RPMI8226 (cell line): ENCODE measurements around the gene DNAJA4.

Experiments
- DNase-seq: peaks from one replicate; pipeline ENCODE4 v3.0.0-alpha.2; 2015

The DNAJA4 gene

DNA sequence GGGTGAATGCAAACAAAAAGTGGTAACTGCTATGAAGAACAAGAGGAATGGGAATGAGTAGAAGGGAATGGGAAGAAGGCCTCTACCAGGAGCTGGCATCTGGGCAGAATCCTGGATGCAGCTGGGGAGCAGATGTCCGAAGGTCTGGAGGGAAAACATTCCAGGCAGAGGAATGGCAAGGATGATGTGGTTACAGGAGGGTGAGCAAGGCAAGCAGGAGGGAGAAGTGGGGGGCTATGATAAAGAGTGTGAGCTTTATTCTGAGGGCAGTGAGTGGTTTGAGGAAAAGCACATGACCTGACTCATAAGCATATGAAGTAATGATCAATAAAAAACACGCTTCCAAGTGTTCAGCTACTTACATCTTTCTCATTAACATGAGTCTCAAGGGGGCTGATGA is 18.0 kb downstream of the DNAJA4 start:
- no peak for DNase-seq

DNA sequence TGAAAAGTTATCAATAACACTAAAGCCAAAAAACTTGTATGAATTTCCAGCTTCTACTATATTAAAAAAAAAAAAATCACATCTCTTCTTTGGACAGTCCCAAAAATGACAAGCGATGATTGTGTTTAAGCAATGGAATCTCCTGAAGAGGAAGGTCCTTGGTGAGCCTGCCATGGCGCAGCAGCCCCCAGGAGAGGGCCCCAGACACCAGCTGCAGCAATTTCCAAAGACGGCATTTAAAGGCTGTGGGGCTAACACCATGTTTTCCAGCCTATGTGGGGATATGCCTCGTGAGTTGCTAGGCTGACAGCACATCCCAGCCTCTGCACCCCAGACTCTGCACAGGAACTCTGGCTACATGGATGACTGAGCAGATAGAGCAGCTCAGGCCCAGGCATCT is 20.4 kb downstream of the DNAJA4 start:
- no peak for DNase-seq

DNA sequence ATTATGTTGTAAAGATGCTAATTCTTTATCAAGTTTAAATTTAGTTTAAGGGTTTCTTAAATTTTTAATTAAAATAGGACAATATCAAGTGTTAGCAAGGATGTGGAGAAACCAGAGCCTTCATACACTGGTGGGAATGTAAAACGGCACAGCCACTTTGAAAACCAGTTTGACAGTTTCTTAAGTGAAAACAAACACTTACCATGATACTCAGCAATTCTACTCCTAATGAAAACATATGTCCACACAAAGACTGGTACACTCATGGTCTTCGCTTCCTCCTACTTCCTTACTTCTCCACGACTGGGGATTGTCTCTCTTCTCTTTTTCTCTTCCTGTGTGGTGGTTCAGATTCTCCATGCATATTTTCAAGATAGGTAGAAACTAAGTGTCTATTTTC is 25.9 kb downstream of the DNAJA4 start:
- no peak for DNase-seq

DNA sequence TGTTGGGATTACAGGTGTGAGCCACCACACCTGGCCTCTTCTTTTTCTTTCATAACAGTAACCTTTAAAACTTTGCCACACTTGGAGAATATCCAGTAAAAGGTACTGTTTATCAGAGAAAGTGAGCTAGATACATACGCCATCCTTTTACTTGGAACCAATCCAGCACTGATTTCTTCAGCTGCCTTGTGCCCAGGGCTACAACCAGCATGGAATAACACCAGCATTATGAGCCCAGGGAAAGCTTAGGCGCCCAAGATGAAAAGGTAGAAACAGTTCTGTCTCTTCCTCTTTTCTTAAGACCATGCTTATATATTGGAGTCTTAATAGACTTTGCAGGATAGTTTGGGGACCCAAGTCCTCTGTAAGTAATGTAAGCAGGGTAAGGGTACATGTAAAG is 26.7 kb downstream of the DNAJA4 start:
- DNase-seq = no peak

DNA sequence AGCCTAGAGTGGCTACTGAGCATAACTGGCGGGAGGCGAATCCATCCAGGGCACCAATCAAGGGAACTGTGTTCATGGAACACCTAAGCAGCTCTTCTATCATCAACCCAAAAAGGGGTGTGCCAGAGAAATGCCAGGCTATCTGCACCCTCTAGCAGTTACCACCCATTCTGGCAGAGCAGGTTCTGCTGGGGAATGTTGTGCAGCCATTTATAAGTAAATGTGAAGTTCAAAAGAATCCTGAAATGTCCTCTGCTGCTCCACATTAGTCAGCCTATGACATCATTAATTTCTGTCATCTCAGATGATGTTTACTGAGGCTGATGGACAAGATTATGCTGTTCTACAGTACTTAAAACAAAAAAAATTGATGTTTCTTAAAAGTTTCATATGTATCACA is 27.3 kb downstream of the DNAJA4 start:
- DNase-seq = no peak

DNA sequence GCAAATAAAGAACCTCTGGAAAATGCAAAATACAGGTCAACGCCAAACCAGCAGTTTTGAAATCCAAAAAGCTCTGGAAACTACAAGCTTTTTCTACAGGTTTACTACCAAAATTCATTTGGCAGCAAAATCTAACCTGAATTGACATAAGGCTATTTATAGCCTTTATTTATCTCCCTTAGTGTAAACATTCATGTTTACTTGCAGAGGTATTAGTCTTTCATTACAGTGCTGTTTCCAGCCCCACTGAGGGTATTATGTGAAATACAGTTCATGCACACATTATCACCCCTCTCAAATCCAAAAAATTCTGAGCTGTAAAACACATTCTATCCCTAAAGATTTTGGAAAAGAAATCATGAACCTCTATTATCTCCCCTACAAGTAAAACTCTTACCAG is 27.9 kb downstream of the DNAJA4 start:
- no peak for DNase-seq

DNA sequence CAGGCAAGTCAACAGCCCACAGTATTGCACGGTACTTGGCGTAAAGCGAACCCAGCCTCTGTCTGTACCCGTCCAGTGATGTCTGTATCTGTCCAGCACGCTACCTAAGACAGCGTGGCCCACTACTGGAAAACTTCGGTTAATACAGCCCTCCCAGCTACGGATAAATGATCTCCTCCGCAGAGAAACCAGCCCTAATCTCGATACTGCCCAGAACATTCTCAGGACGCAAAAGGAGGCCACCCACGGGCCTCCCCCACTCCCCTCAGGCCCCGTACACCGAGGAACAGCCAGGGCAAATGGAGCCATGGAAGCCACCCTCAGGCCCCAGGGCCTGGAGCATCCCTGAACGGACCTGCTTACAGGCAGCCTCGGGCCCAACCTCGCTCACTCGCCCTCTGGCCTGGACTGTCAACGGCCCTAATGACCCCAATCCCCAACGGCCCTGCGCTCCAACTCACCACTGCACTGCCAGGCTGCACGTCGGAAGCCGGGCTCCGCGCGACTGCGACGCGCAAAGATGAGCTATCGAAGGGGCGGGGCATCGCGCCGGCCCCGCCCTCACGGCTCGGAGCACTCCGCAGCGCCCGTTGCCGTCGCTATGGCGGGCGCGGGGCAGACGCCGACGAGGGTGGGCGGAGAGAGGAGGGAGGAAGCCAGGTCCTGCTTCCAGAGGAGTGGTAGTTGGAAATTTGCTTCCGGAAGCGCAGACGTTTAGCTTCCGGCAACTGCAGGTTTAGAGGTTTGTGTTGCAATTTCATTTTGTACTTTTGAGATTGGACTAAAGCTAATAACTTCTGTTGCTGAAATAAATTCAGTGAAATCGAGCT is 35.0 kb downstream of the DNAJA4 start, which contains the start of gene SKIC8:
Gene SKIC8 (minus strand): TSS at position 509 of the 830 bp plus-strand sequence. CDS start 3,923 bp downstream, outside the sequence.
- peak; percentile 96 for DNase-seq

DNA sequence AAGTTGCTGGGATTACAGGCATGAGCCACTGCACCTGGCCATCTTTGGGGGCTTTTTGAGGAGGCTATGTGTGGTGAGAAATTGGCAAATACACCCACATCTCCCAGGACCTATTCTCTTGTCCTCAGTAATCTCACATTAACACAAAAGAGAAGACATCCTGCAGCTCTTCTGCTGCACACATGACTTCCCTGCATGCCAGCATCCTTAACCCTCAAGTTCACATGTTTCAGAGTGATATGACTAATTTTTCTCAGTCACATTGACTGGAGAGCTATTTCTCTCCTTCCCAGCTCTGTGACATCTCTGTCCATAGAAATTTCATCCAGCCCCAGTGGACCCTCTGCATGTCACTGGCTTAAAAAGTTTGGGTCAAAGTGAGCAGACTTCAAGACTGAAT is 37.0 kb downstream of the DNAJA4 start:
- no peak for DNase-seq

DNA sequence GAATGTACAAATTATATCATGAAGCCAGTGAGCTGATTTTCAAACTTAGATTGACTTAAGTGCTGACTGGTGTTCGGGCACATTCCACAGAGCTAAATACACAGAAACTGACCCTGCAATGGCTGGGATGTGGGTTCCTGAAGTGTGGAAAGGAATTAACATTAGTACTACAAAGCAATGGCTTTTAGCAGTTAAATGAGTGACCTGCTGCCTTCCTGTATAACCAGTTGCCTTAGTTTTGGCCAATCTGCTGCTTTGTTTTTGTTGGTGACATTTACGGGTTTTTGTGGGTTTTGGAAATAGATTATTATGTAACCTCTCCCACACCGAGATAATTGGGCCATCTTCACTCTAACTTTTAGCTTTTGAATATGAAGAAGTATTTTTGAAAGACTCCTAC is 37.5 kb downstream of the DNAJA4 start:
- no peak for DNase-seq

DNA sequence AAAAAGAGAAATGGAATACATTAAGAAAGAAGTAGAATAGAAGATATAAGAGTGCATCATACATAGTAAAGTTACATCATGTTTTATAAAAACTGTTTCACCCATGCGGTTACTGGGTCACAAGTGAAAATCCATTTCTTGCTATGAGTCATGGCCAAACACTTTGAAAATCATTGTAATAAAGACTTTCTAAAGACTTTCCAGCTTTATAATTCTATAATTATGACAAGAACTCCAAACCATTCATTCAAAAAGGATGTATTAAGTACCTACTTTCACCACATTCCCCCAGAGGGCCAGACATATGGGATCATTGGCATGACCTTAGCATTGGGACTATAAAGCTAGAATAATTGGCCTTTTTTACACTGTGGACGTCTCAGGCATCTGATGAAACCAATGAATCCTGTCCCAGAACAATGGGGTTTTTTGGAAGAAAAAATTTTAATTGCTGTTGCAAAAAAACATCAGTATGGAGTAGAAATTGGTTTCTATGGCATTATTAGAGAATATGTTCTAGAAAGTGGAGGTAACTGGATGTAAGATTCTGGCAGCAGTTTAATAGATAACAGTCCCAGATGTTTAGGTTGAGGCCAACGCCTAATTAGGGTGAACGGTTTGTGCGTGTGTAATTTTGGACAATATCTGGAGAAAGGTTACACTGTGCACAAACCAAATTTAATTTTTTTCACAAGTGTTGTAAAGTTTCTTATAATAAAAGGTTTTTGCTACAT is 38.4 kb downstream of the DNAJA4 start:
- DNase-seq = no peak

DNA sequence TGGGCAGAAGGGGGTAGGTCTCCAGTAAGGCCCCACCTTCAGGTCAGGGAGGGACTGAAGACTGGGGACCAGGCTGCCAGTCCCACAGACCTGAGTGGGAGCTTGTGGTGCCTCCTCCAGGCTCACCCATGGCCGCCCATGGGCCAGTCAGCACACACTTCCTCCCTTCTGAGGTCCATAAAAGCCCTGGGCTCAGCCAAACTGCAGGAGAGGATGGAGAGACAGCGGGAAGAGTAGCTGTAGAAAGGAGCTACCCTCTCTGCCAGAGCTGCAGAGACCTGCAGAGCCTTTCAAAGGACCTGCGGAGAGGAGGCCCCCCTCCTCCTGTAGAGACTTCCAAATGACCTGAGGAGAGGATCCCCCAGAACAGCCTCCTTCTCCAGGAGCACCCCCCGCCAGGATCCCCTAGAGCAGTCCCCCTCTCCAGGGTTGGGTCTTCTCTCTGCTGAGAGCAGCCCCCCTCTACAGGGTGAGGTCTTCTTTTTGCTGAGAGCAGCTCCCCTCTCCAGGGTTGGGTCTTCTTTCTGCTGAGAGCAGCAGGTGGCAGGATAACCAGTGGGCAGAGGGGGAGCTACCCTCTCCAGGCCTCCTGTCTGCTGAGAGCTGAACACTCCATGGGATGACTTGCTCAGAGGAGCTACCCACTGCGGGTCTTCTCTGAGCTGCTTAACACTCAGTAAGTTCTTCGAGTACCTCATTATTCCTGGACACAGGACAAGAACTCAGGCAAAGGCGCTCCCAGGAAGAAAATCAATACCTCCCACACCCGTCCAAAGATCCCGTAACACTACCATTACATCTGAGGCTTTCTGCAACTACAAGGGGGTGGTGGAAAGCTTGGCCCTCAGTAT is 40.1 kb downstream of the DNAJA4 start:
- no peak for DNase-seq

DNA sequence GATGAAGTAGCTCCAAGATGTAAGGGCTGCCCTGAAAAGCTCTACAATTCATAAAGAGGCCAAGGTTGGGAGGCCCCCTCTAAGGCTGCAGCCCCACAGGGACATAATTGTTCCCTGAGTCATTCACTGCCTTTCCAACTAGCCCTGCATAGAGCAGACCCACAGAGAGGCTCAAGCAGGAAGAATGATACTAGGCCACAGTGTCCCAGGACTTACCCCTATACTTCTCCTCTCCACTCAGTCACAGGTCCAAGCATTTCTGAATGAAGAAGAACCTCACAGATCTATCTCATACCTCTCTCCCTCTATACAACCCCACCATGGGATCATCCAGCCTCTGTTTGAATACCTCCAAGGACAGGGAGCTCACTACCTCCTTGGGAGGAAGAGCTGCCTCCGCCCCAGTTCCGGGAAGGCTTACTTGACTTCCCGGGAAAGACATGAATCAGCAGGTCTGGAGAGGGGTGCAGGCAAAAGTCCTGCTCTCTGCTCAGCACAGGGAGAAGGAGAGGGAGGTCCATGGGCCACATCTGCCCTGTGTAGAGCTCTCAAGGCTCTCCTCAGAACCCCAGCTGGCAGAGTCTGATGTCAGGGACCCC is 41.9 kb downstream of the DNAJA4 start:
- DNase-seq = no peak

DNA sequence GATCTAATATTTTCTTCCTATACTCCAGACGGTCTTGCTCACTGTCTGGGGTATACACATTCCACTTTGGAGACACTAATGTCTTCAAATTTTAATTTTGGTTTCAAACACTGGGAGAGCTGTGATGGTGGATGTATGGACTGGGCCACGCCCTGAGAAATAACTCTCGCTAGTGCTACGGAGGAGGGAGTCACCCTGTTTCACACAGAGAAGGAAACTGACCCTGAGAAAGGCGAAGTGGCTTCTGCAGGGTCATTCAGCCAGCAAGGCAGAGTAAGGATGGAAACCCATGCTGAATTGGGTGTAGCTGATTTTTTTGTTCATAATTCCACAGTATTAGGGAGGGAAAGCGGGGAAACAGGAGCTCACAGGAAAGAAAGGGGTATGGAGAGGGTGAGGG is 43.6 kb downstream of the DNAJA4 start:
- DNase-seq = no peak

DNA sequence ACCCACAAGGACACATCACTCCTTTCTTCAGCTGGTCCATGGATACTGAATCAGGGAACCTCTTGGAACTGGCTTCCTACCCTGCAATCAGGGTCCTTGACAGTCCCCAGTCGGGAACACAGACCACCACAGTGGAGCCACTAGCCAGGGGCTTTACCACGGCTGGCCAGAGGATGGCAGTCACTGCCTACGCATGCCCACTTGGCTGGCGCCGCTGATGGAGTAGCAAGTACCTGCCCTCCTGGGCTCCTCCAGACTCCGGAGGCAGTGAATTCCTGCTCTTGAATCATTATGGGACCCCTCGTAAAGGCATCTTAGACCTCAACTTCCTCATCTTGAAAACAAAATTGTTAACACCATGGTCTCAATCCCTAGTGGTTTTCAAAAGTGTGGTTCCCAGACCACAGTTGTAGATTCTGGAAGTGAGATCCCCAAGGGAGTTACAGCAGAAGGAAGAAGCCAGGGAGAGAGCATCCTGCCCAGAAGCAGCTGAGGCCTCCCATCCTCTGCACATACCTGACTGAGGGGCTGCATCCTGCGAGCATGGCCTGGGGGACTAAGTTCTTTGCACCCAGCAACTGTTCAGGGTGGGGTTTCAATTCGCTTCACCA is 44.2 kb downstream of the DNAJA4 start:
- DNase-seq = peak; percentile 65

DNA sequence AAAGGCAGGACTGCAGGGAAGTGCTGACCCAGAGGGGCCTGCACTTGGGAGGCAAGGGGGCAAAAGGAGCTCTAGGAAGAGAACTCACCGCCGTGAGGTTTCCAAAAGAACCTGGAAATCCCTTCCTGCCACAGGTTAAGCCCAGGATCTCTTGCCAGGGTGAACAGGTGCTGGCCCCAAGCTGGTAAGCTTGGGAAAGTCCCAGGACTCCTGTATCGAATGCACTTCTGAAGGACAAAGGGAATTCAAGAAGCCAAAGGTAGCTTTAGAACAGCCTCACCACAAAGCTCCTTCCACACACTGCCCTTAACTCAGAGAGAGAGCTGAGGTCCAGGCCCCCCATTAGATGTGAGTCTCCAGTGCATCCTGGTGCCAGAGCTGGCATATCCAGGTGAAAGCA is 46.9 kb downstream of the DNAJA4 start:
- no peak for DNase-seq

DNA sequence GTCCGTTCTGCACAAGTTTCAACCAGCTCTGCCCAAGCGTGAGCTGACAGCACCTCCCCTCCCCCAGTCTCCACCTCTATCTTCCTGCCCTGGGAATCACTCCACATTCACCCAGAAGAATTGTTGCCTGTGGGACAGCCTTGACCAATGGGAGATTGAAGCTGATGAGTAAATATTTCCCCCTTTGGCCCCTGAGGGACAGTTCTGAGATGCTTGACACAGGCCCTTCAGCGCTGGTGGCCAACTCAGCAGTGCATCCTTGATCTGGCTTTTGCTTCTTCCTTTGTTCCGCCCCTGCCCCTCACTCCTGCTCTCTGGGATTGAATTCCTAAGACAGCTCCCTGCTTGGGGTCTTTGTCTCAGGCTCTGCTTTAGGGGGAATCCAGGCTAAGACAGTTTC is 48.2 kb downstream of the DNAJA4 start:
- no peak for DNase-seq

DNA sequence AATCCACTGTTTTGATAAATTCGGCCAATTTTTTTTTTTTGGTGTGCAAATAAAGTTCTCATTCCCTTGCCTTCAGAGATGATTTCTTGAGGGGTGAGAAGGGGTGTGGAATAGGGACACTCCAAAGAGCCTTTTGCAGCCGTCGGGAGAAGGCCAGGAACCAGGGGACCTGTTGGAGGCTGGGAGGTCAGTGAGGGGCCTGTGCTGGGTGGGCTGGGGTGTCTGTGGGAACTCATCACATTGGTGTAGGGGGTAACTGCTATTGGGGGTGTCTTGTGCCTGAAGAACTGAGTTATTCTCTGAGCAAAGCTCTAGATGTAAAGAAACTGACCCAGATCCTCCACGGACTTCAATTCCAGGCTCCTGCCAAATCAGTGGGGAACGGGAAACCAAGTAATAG is 48.6 kb downstream of the DNAJA4 start:
- DNase-seq = no peak

DNA sequence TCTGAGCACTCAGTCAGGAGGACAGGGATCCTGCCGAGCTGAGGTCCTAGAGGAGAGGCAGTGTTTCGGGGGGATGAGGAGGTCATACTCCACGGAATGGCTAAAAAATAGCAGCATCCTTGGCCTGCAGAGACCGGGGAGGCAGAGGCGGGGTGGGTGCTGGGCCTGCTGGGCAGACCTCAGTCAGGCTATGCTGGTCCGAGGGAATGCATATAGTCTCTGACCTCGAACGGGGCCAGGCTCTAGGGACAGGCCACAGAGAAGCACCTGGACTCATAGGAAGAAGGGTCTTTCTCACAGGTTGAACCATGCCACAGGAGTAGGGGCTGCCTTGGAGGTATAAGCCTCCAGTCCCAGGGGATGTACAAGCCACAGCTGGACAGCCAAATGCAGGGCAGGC is 49.0 kb downstream of the DNAJA4 start:
- DNase-seq = no peak

DNA sequence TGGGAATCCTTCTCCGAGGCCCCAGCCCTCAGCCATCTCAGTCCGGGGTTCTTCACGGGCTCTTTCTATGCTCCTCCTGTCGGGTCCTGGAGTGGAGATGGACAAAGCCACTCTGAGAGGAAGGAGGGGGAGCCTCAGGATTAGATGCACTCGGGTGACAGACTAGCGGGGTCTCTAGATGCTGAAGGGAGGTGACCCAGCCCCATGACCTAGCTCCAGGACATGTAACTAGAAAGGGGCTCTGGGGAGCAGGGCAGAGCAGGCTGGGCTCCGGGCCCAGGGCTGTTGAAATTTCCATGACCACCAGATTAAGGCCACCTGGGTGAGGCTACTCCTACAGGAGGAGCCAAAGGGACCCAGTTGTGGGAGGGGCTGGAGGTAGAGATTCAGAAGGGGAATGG is 49.8 kb downstream of the DNAJA4 start:
- no peak for DNase-seq

DNA sequence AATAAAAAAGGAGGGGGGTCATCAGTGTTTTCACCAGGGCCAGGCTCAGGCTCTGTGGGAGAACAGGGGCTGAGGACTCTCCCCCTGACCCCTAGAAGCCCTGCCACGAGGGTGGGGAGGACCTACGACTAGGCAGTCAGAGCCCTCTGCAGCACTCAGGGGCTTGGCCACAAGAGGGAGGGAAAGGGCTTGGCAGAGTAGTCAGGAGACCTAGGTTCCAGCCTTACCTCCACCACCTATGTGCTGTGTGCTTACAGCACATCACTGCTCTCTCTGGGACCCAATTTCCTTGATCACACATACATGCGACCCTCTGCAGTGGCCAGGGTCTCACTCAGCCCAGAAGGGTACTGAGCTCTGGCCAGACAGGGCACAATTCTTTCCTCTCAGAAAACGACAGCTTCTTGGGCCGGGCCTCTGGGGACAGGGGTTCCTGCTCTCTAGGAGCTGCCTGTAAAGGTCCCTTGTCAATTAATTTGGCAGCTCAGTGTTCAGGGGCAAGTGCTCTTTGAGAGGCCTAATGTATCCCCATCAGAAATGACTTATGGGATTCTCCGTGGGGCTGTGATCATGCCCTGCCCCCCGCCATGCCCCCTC is 51.4 kb downstream of the DNAJA4 start:
- peak; percentile 35 for DNase-seq

DNA sequence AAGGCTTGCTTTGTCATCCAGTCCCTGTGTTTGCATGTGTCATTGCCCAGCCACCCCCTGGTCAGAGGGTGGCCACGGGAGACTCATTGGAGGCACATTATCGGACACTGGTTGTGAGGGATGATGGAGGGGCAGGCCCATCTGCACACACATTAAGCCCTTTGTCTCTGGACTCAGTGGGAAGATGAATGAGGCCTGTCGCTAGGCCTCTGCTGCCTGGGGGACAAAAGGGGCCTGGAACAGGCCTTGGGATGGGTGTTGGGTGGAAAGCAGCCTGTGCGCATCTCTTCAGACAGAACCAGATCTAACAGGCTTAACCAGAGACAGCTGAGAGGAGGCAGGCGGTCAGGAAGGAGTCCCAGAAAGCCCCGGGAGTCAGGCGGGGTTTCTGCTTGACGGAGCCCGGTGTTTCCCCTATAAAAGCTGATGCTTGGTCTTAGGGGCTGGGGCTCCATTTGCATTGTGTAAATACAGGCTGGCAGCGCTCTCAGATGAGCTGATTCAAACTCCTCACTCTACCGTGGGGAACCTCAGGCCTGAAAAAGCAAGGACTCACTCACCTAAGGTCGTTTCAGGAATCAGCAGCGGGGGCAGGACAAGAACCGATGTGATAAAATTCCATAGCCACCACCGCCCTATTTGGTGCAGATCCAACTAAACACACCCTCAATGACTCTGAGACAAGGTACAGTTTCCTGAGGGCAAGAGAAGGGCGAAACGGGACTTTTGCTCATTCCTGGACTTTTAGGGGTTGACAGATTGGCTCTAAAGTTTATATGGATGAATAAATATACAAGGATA is 52.1 kb downstream of the DNAJA4 start:
- DNase-seq = no peak
